IPS-20b (cell line): ENCODE data around the gene WDR86.

Experiments used
- H3K27ac ChIP-seq: one replicate; pipeline ENCODE4 v1.5.1; 2013; ENCODE audit warnings: low read length
- H3K27me3 ChIP-seq: 2 replicates; pipeline ENCODE4 v1.6.1; 2013; ENCODE audit warnings: mild to moderate bottlenecking, low read length, inconsistent platforms; ENCODE audit not compliant: insufficient read depth
- H3K36me3 ChIP-seq: 2 replicates; pipeline ENCODE4 v1.6.1; 2013; ENCODE audit warnings: low read depth, mild to moderate bottlenecking, inconsistent platforms, low read length, moderate library complexity; ENCODE audit not compliant: insufficient read depth
- H3K4me1 ChIP-seq: 2 replicates; pipeline ENCODE4 v1.6.1; 2013; ENCODE audit warnings: mild to moderate bottlenecking, control low read depth, inconsistent platforms, low read length, moderate library complexity; ENCODE audit not compliant: insufficient read depth
- H3K4me3 ChIP-seq: 2 replicates; pipeline ENCODE4 v1.5.1; 2013; ENCODE audit warnings: mild to moderate bottlenecking, low read length, inconsistent platforms
- H3K9ac ChIP-seq: 2 replicates; pipeline ENCODE4 v1.6.1; 2013; ENCODE audit warnings: low read depth, mild to moderate bottlenecking, inconsistent platforms, low read length, moderate library complexity
- H3K9me3 ChIP-seq: 2 replicates; pipeline ENCODE4 v1.6.1; 2013; ENCODE audit warnings: mild to moderate bottlenecking, low read depth, low read length, inconsistent platforms; ENCODE audit not compliant: insufficient read depth

Gene WDR86

GRCh38 chr7:151399906-151400305 lies 9.9 kb downstream of the WDR86 start:
- H3K36me3 ChIP-seq, result peaks cover 7% of the 10 kb centered on the region
- H3K9me3 ChIP-seq, result no peaks in the 10 kb centered on the region
- no peak overlapping the region for H3K4me3 ChIP-seq
- H3K27ac ChIP-seq, result no peak overlapping the region
- H3K27me3 ChIP-seq, result no peaks in the 10 kb centered on the region
- no peak overlapping the region for H3K9ac ChIP-seq
- H3K4me1 ChIP-seq, result no peaks in the 10 kb centered on the region

DNA sequence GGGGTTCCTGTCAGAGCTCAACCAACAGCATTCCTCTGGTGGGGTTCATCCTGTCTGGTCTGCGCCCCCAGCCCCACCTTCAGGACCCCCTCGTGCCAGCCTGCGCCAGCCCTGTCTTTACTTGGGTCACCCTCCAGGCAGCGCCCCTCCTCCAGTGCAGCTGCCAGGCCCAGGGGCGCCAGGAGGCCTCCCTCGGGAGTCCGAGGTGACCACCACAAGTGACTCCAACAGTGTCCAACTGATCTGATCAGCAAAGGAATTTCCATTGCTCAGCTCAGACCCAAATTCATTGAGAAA lies 10.6 kb downstream of the WDR86 start:
- Histone ChIP-seq H3K9ac (no peak overlapping the region), H3K4me3 (no peak overlapping the region), H3K9me3 (no peaks in the 10 kb centered on the region), H3K4me1 (no peaks in the 10 kb centered on the region), H3K27me3 (no peaks in the 10 kb centered on the region), H3K36me3 (peaks cover 7% of the 10 kb centered on the region), H3K27ac (no peak overlapping the region)

DNA sequence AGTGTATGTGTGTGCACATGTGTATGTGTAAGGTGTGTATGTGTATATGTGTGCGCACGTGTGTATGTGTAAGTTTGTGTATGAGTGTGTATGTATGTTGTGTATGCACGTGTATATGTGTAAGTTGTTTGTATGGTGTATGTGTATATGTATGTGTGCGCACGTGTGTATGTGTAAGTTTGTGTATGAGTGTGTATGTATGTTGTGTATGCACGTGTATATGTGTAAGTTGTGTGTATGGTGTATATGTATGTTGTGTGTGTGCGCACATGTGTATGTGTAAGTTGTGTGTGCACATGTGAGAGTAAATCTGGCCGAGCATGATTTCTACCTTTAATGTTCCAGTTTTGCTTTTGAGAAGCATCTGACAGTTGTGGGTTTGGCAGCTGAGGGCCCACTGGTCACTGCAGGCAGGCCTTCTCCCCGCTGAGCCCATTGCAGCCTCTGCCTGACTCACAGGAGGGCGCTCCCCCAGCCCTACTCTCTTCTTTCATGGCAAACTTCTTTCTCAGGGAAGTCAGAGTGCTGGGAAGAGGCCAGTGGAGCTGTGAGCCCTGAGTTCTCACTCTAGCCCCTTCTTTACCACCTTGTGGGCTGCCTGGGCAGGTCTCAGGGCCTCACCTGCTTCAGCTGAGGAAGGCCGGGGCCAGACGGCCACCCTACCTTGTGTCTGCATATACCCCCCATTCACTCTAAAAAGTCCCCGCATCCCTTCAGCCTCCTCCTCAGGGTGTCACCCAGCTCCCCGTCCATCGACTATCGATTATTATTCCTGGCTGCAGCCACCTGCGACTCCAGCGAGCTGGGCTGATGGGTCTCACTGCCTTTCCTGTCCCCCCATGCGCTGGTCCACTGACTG lies 11.2 kb downstream of the WDR86 start:
- peaks cover 7% of the 10 kb centered on the region for H3K36me3 ChIP-seq
- no peaks in the 10 kb centered on the region for H3K4me1 ChIP-seq

GRCh38 chr7:151397026-151397425 lies 12.8 kb downstream of the WDR86 start:
- peaks cover 7% of the 10 kb centered on the region for H3K36me3 ChIP-seq
- H3K9me3 ChIP-seq, result no peaks in the 10 kb centered on the region
- H3K9ac ChIP-seq, result no peak overlapping the region
- no peaks in the 10 kb centered on the region for H3K4me1 ChIP-seq
- H3K27me3 ChIP-seq, result no peaks in the 10 kb centered on the region
- no peak overlapping the region for H3K27ac ChIP-seq
- H3K4me3 ChIP-seq, result no peak overlapping the region

More for the DNA sequence above, 11.2 kb downstream of the WDR86 start:
- no peaks in the 10 kb centered on the region for H3K9me3 ChIP-seq
- H3K4me3 ChIP-seq, result no peak overlapping the region
- no peak overlapping the region for H3K27ac ChIP-seq
- H3K27me3 ChIP-seq, result no peaks in the 10 kb centered on the region
- no peak overlapping the region for H3K9ac ChIP-seq

DNA sequence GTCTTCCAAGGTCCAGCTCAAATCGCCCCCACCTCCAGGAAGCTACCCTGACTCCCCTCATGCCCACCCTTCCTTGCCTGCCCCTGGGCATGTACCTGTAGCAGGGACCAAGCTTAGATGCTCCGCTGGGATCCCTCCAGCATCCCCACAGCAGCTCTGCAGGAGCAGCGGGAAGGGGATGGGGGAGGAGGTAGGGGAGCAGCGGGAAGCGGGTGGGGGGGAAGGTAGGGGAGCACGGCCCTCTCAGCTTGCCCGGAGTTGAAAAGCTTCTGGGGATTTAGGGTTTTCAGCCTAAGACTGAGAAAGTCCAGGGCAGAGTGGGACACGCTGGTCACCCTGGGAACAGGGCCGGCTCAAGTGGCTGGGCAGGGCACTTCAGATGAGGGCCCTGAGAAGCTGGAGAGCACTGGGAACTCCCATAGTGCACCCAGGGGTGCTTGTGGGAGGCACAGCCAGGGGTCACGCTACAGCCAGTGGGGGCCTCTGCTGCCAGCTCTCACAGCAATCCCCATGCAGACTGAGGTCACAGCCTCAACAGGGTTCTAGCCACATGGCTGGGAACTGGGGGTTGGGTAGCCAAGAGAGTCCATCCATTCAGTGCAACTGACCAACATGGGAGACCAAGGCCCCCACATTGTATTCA lies 13.4 kb downstream of the WDR86 start:
- H3K36me3 ChIP-seq, result peaks cover 7% of the 10 kb centered on the region
- no peak overlapping the region for H3K4me3 ChIP-seq
- no peak overlapping the region for H3K9ac ChIP-seq
- no peaks in the 10 kb centered on the region for H3K4me1 ChIP-seq
- H3K9me3 ChIP-seq, result no peaks in the 10 kb centered on the region
- H3K27ac ChIP-seq, result no peak overlapping the region
- H3K27me3 ChIP-seq, result no peaks in the 10 kb centered on the region

GRCh38 chr7:151395036-151395367 lies 14.8 kb downstream of the WDR86 start:
- H3K9ac ChIP-seq, result no peak overlapping the region
- no peak overlapping the region for H3K27ac ChIP-seq
- peaks cover 7% of the 10 kb centered on the region for H3K36me3 ChIP-seq
- no peaks in the 10 kb centered on the region for H3K27me3 ChIP-seq
- H3K4me1 ChIP-seq, result no peaks in the 10 kb centered on the region
- no peaks in the 10 kb centered on the region for H3K9me3 ChIP-seq
- H3K4me3 ChIP-seq, result no peak overlapping the region

GRCh38 chr7:151394076-151395035 lies 15.5 kb downstream of the WDR86 start:
- Histone ChIP-seq H3K27ac (no peak overlapping the region), H3K4me3 (no peak overlapping the region), H3K9ac (no peak overlapping the region), H3K9me3 (no peaks in the 10 kb centered on the region), H3K27me3 (no peaks in the 10 kb centered on the region), H3K4me1 (no peaks in the 10 kb centered on the region), H3K36me3 (peaks cover 7% of the 10 kb centered on the region)

DNA sequence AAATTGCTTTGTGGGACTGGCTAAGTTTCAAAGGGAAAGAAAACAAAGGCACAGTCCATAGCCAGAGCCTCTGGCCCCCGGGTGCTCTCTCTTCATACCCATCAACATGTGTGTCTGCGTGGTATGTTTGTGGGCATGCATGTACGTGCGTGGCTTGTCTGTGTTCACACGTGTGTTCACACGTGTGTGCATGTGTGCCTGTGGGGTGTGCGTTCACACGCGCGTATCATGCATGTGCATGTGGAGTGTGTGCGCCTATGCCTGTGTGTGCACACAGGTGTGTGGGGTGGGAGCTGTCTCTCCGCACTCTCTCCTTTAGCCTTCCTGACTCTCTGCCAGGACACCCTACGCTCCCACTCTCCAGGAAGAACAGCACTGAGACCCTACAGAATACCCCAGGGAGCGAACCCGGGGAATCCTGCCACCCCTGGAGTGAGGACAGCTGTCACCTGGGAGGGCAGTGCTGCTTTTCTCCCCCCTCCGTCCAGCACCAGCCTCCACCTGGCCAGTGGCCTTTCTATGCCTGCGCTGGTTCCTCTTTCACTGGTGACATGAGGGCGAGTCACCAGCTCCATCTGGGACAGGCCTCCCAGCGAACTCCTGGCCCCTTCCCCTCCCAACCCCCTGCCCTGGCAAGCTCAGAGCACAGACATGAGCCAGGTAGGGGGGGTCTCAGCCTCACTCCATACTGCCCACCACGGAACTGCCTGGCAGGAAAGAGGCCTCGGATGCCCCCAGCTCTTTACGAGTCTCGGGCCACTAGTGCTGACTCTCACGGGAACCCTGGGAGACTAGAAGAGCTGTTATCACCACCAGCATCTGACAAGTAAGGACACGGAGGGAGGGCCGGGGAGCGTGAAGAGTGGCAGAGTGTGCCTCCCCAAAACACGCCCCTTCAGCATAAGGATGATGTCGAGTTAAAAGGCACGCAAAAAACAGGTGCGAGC lies 16.5 kb downstream of the WDR86 start:
- H3K9me3 ChIP-seq, result no peaks in the 10 kb centered on the region
- no peak overlapping the region for H3K9ac ChIP-seq
- no peak overlapping the region for H3K27ac ChIP-seq
- H3K4me3 ChIP-seq, result no peak overlapping the region
- no peaks in the 10 kb centered on the region for H3K27me3 ChIP-seq
- no peaks in the 10 kb centered on the region for H3K4me1 ChIP-seq
- peaks cover 5% of the 10 kb centered on the region for H3K36me3 ChIP-seq

DNA sequence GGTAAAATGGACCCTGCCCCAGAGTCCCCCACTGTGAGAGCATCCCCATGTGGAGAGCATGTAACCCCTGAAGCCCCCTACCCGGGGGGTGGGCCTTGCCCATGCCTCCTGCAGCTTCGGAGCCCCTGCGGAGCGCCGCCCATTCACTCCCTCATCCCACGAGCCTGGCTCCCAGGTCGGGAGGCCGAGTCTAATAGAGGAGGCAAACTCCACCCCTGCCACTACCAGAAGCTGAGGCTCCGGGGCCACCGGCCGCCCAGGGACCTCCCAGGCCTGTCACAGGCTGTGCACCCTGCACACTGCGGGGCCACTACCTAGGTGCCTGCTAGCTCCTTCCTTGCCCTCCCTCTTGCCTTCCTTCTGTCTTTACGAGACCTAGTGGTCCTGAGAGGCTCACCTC lies 17.4 kb downstream of the WDR86 start:
- H3K27me3 ChIP-seq, result no peaks in the 10 kb centered on the region

DNA sequence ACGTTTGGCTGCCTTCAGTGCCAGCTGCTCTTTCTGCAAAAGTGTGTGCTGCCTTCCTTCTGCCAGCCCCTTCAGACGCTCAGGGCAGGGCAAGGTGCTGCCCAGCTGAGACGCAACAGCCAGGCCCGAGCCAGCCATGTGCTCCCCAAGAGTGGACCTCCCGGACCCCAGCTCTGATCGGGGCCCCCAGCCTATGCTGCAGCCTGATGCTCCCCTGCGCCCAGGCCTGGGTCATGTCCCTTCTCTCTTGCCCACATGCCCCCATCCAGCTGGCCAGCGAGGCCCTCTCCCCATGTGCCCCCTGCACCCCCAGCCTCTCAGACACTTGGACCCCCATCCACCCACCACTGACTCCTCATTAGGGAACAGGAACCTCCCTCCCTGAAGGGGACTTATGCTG lies 17.8 kb downstream of the WDR86 start:
- Histone ChIP-seq H3K27me3 (no peaks in the 10 kb centered on the region), H3K27ac (no peak overlapping the region), H3K9ac (no peak overlapping the region), H3K36me3 (no peaks in the 10 kb centered on the region), H3K9me3 (no peaks in the 10 kb centered on the region), H3K4me1 (no peaks in the 10 kb centered on the region), H3K4me3 (no peak overlapping the region)

More for the DNA sequence above, 17.4 kb downstream of the WDR86 start:
- H3K36me3 ChIP-seq, result no peaks in the 10 kb centered on the region
- no peak overlapping the region for H3K27ac ChIP-seq
- H3K9me3 ChIP-seq, result no peaks in the 10 kb centered on the region
- H3K9ac ChIP-seq, result no peak overlapping the region
- H3K4me1 ChIP-seq, result no peaks in the 10 kb centered on the region
- no peak overlapping the region for H3K4me3 ChIP-seq

GRCh38 chr7:151391358-151391730 lies 18.5 kb downstream of the WDR86 start:
- Histone ChIP-seq H3K9me3 (no peaks in the 10 kb centered on the region), H3K36me3 (no peaks in the 10 kb centered on the region), H3K27me3 (no peaks in the 10 kb centered on the region), H3K4me3 (no peak overlapping the region), H3K4me1 (no peaks in the 10 kb centered on the region), H3K9ac (no peak overlapping the region), H3K27ac (no peak overlapping the region)
